Trophoblast cell (in vitro differentiated cells and primary cell): Measurements from ENCODE around the gene MNX1.

Source experiments
- DNase-seq, 2 donors: peaks; one replicate each; pipeline ENCODE4 v3.0.0-alpha.2; 2016
- H2AFZ ChIP-seq: 2 replicates; pipeline ENCODE4 v1.6.1; 2013; ENCODE audit warnings: low read length, moderate library complexity, mild to moderate bottlenecking; ENCODE audit not compliant: insufficient read depth, poor library complexity
- H2AK5ac ChIP-seq: 2 replicates; pipeline ENCODE4 v1.6.1; 2013; ENCODE audit warnings: mild to moderate bottlenecking, low read length
- H2BK120ac ChIP-seq: 2 replicates; pipeline ENCODE4 v1.6.1; 2013; ENCODE audit warnings: low read length, mild to moderate bottlenecking, moderate library complexity; ENCODE audit not compliant: insufficient read depth, poor library complexity
- H2BK12ac ChIP-seq: 2 replicates; pipeline ENCODE4 v1.6.1; 2013; ENCODE audit warnings: mild to moderate bottlenecking, low read length, moderate library complexity
- H2BK5ac ChIP-seq: 2 replicates; pipeline ENCODE4 v1.6.1; 2013; ENCODE audit warnings: low read length, low read depth, moderate library complexity, mild to moderate bottlenecking; ENCODE audit not compliant: poor library complexity
- H3K14ac ChIP-seq: 2 replicates; pipeline ENCODE4 v1.6.1; 2013; ENCODE audit warnings: mild to moderate bottlenecking, low read length
- H3K18ac ChIP-seq: 2 replicates; pipeline ENCODE4 v1.6.1; 2013; ENCODE audit warnings: mild to moderate bottlenecking, low read length
- H3K23ac ChIP-seq: 2 replicates; pipeline ENCODE4 v1.6.1; 2013; ENCODE audit warnings: low read length
- H3K27ac ChIP-seq: 2 replicates; pipeline ENCODE4 v1.5.1; 2013; ENCODE audit warnings: low read depth, mild to moderate bottlenecking, inconsistent platforms, low read length, moderate library complexity
- H3K27me3 ChIP-seq: 2 replicates; pipeline ENCODE4 v1.6.1; 2013; ENCODE audit warnings: inconsistent platforms, mild to moderate bottlenecking, low read length, moderate library complexity; ENCODE audit not compliant: insufficient read depth
- H3K36me3 ChIP-seq, 2 experiments: 1 replicate in 1 of 2; 2 replicates in 1 of 2; pipeline ENCODE4 v1.6.1; 2013; ENCODE audit warnings: low read length in 2 of 2, mild to moderate bottlenecking in 2 of 2, moderate library complexity in 1 of 2; ENCODE audit not compliant: insufficient read depth in 2 of 2, control insufficient read depth in 1 of 2
- H3K4ac ChIP-seq: 2 replicates; pipeline ENCODE4 v1.6.1; 2013; ENCODE audit warnings: low read depth, mild to moderate bottlenecking, low read length, moderate library complexity
- H3K4me1 ChIP-seq, 2 experiments: 1 replicate in 1 of 2; 2 replicates in 1 of 2; pipeline ENCODE4 v1.6.1; 2013; ENCODE audit warnings: low read length in 2 of 2, mild to moderate bottlenecking in 2 of 2, moderate library complexity in 1 of 2; ENCODE audit not compliant: insufficient read depth in 2 of 2, control insufficient read depth in 1 of 2
- H3K4me2 ChIP-seq: 2 replicates; pipeline ENCODE4 v1.6.1; 2013; ENCODE audit warnings: inconsistent platforms, mild to moderate bottlenecking, low read length, moderate library complexity
- H3K4me3 ChIP-seq: 2 replicates; pipeline ENCODE4 v1.5.1; 2013; ENCODE audit warnings: mild to moderate bottlenecking, low read depth, low read length, inconsistent platforms
- H3K79me1 ChIP-seq: one replicate; pipeline ENCODE4 v1.6.1; 2013; ENCODE audit warnings: low read length
- H3K79me2 ChIP-seq: 2 replicates; pipeline ENCODE4 v1.6.1; 2013; ENCODE audit warnings: low read length, mild to moderate bottlenecking; ENCODE audit not compliant: control insufficient read depth, insufficient read depth, poor library complexity
- H3K9ac ChIP-seq: 2 replicates; pipeline ENCODE4 v1.6.1; 2013; ENCODE audit warnings: mild to moderate bottlenecking, low read length
- H3K9me3 ChIP-seq: 2 replicates; pipeline ENCODE4 v1.6.1; 2013; ENCODE audit warnings: low read depth, mild to moderate bottlenecking, control low read depth, inconsistent platforms, low read length; ENCODE audit not compliant: insufficient read depth
- H4K12ac ChIP-seq: 2 replicates; pipeline ENCODE4 v1.6.1; 2013; ENCODE audit warnings: low read depth, mild to moderate bottlenecking, low read length, moderate library complexity
- H4K8ac ChIP-seq: 2 replicates; pipeline ENCODE4 v1.6.1; 2013; ENCODE audit warnings: low read depth, mild to moderate bottlenecking, low read length, moderate library complexity
- H4K91ac ChIP-seq: one replicate; pipeline ENCODE4 v1.6.1; 2013; ENCODE audit warnings: low read depth, mild to moderate bottlenecking, low read length, moderate library complexity
- WGBS: extraction: QIAGEN DNeasy Blood & Tissue Kit; methylation state at CpG from one replicate; pipeline ENCODE4 v1.1.7; 2013; ENCODE audit warnings: missing lambda C conversion rate; ENCODE audit not compliant: insufficient read length, insufficient coverage; ENCODE audit errors: extremely low coverage; 5-methylcytosine and 5-hydroxymethylcytosine counted together

Gene MNX1

DNA sequence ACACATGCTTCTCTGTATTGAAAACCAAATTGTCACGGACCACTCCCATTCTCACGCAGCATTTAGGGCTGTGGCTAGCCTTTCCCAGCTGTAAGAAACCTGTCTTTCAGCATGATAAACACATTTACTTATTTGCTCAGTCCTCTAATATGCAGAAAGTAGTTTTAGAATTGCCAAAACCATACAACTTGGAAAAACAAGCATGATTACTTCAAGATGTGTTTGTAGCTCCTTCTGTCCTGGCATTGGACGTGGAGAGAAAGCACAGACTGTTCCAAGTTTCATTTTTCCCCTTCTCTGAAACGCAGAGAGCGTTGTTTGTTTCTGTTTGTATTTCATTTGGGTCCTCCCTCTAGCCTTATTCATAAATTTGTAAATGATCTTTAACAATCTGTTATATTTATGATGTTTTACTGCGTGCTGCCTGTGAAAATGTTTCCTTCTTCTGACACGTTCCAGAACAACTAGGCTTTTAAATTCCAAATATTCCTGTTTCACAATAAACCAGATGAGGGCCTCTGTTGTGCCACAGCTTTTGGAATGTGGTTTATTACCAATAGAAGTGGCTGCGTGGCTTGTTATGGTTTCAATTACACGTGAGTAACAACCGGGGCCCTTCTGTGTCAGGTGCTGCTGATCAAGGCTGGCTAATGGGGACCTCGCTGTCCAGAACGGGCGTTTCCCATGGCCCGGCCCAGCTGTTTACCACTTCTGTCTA lies 26.1 kb downstream of the MNX1 start:
- no peak overlapping the region for H2BK12ac ChIP-seq
- no peak overlapping the region for H3K23ac ChIP-seq
- H2BK120ac ChIP-seq = no peak overlapping the region
- H2BK5ac ChIP-seq = no peak overlapping the region
- H3K79me1 ChIP-seq = no peaks in the 10 kb centered on the region
- no peaks in the 10 kb centered on the region for H3K27me3 ChIP-seq
- H3K14ac ChIP-seq = no peak overlapping the region
- H3K27ac ChIP-seq = no peak overlapping the region
- no peaks in the 10 kb centered on the region for H3K79me2 ChIP-seq
- peaks cover 5% of the 10 kb centered on the region for H3K9me3 ChIP-seq
- no peak overlapping the region for H3K4ac ChIP-seq
- no peak overlapping the region for H4K91ac ChIP-seq
- no peak overlapping the region for H4K12ac ChIP-seq
- no peak overlapping the region for H4K8ac ChIP-seq
- H2AK5ac ChIP-seq = no peak overlapping the region
- no peak overlapping the region for H3K4me3 ChIP-seq
- H3K9ac ChIP-seq = no peak overlapping the region
- DNase-seq = peak; percentile 58 to 86
- no peak overlapping the region for H3K4me2 ChIP-seq
- H3K18ac ChIP-seq = no peak overlapping the region
- no CpG with 5 or more reads among the region's 14 CpGs for WGBS
- H3K36me3 ChIP-seq = no peaks in the 10 kb centered on the region
- no peak overlapping the region for H2AFZ ChIP-seq
- H3K4me1 ChIP-seq = no peaks in the 10 kb centered on the region

DNA sequence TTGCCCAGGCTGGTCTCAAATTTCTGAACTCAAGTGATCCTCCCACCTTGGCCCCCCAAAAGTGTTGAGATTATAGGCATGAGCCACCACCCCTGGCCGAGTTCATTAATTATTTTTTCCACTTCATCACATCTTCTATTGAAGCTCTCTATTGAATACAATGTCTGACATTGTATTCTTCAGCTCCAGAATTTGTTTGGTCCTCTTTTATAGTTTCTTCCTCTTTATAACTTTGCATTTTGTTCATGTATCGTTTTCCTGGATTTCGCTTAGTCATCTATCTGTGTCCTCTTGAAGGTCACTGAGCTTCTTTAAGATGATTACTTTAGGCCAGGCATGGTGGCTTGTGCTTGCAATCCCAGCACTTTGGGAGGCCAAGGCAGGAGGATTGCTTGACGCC lies 30.8 kb downstream of the MNX1 start:
- H3K9me3 ChIP-seq = peaks cover 5% of the 10 kb centered on the region

DNA sequence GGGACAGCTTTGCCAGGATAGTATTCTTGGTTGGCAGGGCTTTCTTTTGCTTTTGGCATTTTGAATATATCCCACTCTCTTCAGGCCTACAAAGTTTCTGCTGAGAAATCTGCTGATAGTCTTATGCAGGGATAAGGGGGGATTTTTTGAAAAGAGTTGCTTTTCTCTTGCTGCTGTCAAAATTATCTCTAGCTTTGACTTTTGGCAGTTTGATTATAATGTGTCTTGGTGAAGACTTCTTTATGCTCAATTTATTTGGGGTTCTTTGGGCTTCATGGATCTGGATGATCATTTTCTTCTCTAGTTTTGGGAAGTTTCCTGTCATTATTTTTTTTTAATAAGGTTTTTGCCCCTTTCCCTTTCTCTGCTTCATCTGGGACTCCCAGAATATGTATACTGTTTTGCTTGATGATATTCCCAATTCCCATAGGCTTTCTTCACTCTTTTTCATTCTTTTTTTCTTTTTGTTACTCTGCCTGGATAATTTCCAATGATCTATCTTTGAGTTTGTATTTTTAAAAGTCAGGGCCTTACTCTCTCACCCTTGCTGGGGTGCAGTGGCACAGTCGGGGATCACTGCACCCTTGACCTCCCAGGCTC lies 31.4 kb downstream of the MNX1 start:
- H2AK5ac ChIP-seq = no peak overlapping the region
- WGBS = no CpG with 5 or more reads among the region's 1 CpG
- H2BK12ac ChIP-seq = no peak overlapping the region
- H2BK120ac ChIP-seq = no peak overlapping the region
- H2AFZ ChIP-seq = no peak overlapping the region
- H4K8ac ChIP-seq = no peak overlapping the region
- H3K23ac ChIP-seq = no peak overlapping the region
- H4K12ac ChIP-seq = no peak overlapping the region
- H3K79me1 ChIP-seq = no peaks in the 10 kb centered on the region
- H4K91ac ChIP-seq = no peak overlapping the region
- H3K4ac ChIP-seq = no peak overlapping the region
- H3K18ac ChIP-seq = no peak overlapping the region
- H2BK5ac ChIP-seq = no peak overlapping the region
- H3K79me2 ChIP-seq = no peaks in the 10 kb centered on the region
- no peaks in the 10 kb centered on the region for H3K4me1 ChIP-seq
- no peak for DNase-seq
- H3K14ac ChIP-seq = no peak overlapping the region
- no peaks in the 10 kb centered on the region for H3K36me3 ChIP-seq
- no peak overlapping the region for H3K27ac ChIP-seq
- H3K9ac ChIP-seq = no peak overlapping the region
- H3K27me3 ChIP-seq = no peaks in the 10 kb centered on the region
- H3K4me2 ChIP-seq = no peak overlapping the region
- no peak overlapping the region for H3K4me3 ChIP-seq
- H3K9me3 ChIP-seq = peaks cover 5% of the 10 kb centered on the region

More for the DNA sequence above, 30.8 kb downstream of the MNX1 start:
- Histone ChIP-seq H3K36me3 (no peaks in the 10 kb centered on the region), H4K8ac (no peak overlapping the region), H2AFZ (no peak overlapping the region), H3K27ac (no peak overlapping the region), H3K79me1 (no peaks in the 10 kb centered on the region), H2AK5ac (no peak overlapping the region), H3K4me3 (no peak overlapping the region), H3K4me1 (no peaks in the 10 kb centered on the region), H3K4ac (no peak overlapping the region), H3K79me2 (no peaks in the 10 kb centered on the region), H3K23ac (no peak overlapping the region), H2BK5ac (no peak overlapping the region), H4K12ac (no peak overlapping the region), H3K14ac (no peak overlapping the region), H2BK120ac (no peak overlapping the region), H3K4me2 (no peak overlapping the region), H3K18ac (no peak overlapping the region), H2BK12ac (no peak overlapping the region), H4K91ac (no peak overlapping the region), H3K9ac (no peak overlapping the region), H3K27me3 (no peaks in the 10 kb centered on the region)
- no peak for DNase-seq
- no CpG with 5 or more reads among the region's 4 CpGs for WGBS

DNA sequence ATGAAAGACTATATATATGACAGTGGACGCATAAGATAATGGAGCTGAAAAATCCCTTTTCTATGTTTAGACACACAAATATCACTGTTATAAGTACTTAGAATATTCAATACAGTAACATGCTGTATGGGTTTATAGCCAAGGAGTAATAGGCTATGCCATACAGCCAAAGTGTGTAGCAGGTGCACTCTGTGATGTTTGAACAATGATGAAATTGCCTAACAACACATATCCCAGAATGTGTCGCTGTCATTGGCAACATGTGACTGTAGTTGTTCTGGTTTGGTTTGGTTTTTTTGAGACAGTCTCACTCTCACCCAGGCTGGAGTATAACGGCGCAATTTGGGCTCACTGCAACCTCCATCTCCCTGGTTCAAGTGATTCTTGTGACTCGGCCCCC lies 34.8 kb downstream of the MNX1 start:
- H4K91ac ChIP-seq = no peak overlapping the region
- H3K27me3 ChIP-seq = no peaks in the 10 kb centered on the region
- H3K14ac ChIP-seq = no peak overlapping the region
- H3K9me3 ChIP-seq = peaks cover 1% of the 10 kb centered on the region
- no peak overlapping the region for H3K18ac ChIP-seq
- no peak overlapping the region for H2AK5ac ChIP-seq
- no peak overlapping the region for H4K12ac ChIP-seq
- H3K36me3 ChIP-seq = peaks cover 4 to 6% of the 10 kb centered on the region in 2 experiments
- no peak overlapping the region for H3K4ac ChIP-seq
- no peaks in the 10 kb centered on the region for H3K79me1 ChIP-seq
- no peak overlapping the region for H2BK12ac ChIP-seq
- no CpG with 5 or more reads among the region's 5 CpGs for WGBS
- no peak overlapping the region for H3K4me2 ChIP-seq
- no peak for DNase-seq
- no peak overlapping the region for H2AFZ ChIP-seq
- H3K4me3 ChIP-seq = no peak overlapping the region
- H2BK5ac ChIP-seq = no peak overlapping the region
- no peak overlapping the region for H3K23ac ChIP-seq
- no peak overlapping the region for H3K9ac ChIP-seq
- H3K4me1 ChIP-seq = no peaks in the 10 kb centered on the region
- H3K27ac ChIP-seq = no peak overlapping the region
- no peak overlapping the region for H4K8ac ChIP-seq
- H3K79me2 ChIP-seq = no peaks in the 10 kb centered on the region
- H2BK120ac ChIP-seq = no peak overlapping the region
